HepG2 (cell line): ENCODE data around the gene NPW. TPM values are rescaled to one million over a fixed set of nuclear protein-coding genes. Genes with fewer than 3 reads are reported as not detected.

Experiments used
- AGO2 ChIP-seq: fragments of 200-400 bp; formaldehyde crosslinking; optimal IDR thresholded peaks from 2 replicates; pipeline ENCODE3; 2017; ENCODE audit warnings: mild to moderate bottlenecking, low read depth, low read length, moderate library complexity
- CENPX ChIP-seq: sonication (generic); formaldehyde crosslinking; IDR thresholded peaks from 2 replicates; pipeline ENCODE4 v1.9.0; 2021; ENCODE audit warnings: mild to moderate bottlenecking, missing genetic modification reagents, moderate library complexity
- HNF4A ChIP-seq: sonication (generic); formaldehyde crosslinking; IDR thresholded peaks from 2 replicates; pipeline ENCODE4 v1.4.0; 2020; ENCODE audit warnings: missing genetic modification reagents
- NRL ChIP-seq: sonication (generic); formaldehyde crosslinking; IDR thresholded peaks from 2 replicates; pipeline ENCODE4 v1.5.0; 2020; ENCODE audit warnings: missing genetic modification reagents, mild to moderate bottlenecking, moderate library complexity, borderline replicate concordance
- PCBP1 ChIP-seq: fragments of 200-400 bp; formaldehyde crosslinking; IDR thresholded peaks from 2 replicates; pipeline ENCODE4 v1.6.1; 2017; ENCODE audit warnings: mild to moderate bottlenecking, low read depth, low read length, borderline replicate concordance
- PHF21A ChIP-seq: sonication (generic); formaldehyde crosslinking; IDR thresholded peaks from 2 replicates; pipeline ENCODE4 v1.5.0; 2020; ENCODE audit warnings: mild to moderate bottlenecking, missing genetic modification reagents
- SALL1 ChIP-seq: sonication (generic); formaldehyde crosslinking; IDR thresholded peaks from 2 replicates; pipeline ENCODE4 v1.8.0; 2022; ENCODE audit warnings: mild to moderate bottlenecking, missing genetic modification reagents
- SIN3A ChIP-seq: IDR thresholded peaks from 2 replicates; pipeline ENCODE4 v1.6.1; 2011; ENCODE audit warnings: low read depth, mild to moderate bottlenecking, control low read depth, low read length, borderline replicate concordance
- TBX3 ChIP-seq: fragments of 450-650 bp; IDR thresholded peaks from 2 replicates; pipeline ENCODE4 v1.6.1; 2017; ENCODE audit warnings: antibody characterized with exemption, mild to moderate bottlenecking, inconsistent platforms, borderline replicate concordance
- ZNF263 ChIP-seq: sonication (generic); formaldehyde crosslinking; IDR thresholded peaks from 2 replicates; pipeline ENCODE4 v1.4.0; 2020; ENCODE audit warnings: missing genetic modification reagents
- ZNF430 ChIP-seq: sonication (generic); formaldehyde crosslinking; IDR thresholded peaks from 2 replicates; pipeline ENCODE4 v1.9.0; 2021; ENCODE audit warnings: mild to moderate bottlenecking, missing genetic modification reagents
- ZNF737 ChIP-seq: sonication (generic); formaldehyde crosslinking; IDR thresholded peaks from 2 replicates; pipeline ENCODE4 v1.5.0; 2020; ENCODE audit warnings: missing genetic modification reagents, mild to moderate bottlenecking, borderline replicate concordance
- ZNF761 ChIP-seq: sonication (generic); formaldehyde crosslinking; conservative IDR thresholded peaks from 2 replicates; pipeline ENCODE4 v1.4.0; 2020; ENCODE audit warnings: mild to moderate bottlenecking, missing genetic modification reagents
- polyA plus RNA-seq, 8 experiments: library from polyadenylated mRNA; depleted of rRNA in 3 of 8; stranded (reverse) in 7 of 8; unstranded in 1 of 8; fragments of >200 nt; fragmentation: Illumina TruSeq in 4 of 8; extraction: Trizol in 4 of 8; gene quantifications; 2 replicates each; pipeline versions ENCODE4 v1.2.1 to v1.2.3, GENCODE V29; 2011 to 2016; ENCODE audit warnings: low read depth in 4 of 8, missing spikeins in 1 of 8, mixed read lengths in 1 of 8; ENCODE audit not compliant: insufficient read depth in 1 of 8
- total RNA-seq, 5 experiments: library from RNA; depleted of rRNA; stranded (reverse); fragments of >200 nt; fragmentation: Illumina TruSeq; extraction: Trizol; gene quantifications; 2 replicates each; pipeline ENCODE4 v1.2.3, GENCODE V29; 2016; ENCODE audit warnings: low read depth in 1 of 5
- TF ChIP-seq, protein P1 (sequence below): sonication (generic); formaldehyde crosslinking; IDR thresholded peaks from 2 replicates; pipeline ENCODE4 v1.4.0; 2020; ENCODE audit warnings: missing genetic modification reagents
- TF ChIP-seq, protein P2 (sequence below): sonication (generic); formaldehyde crosslinking; IDR thresholded peaks from 2 replicates; pipeline ENCODE4 v1.5.0; 2020; ENCODE audit warnings: mild to moderate bottlenecking, missing genetic modification reagents, moderate library complexity
- TF ChIP-seq, protein P3 (sequence below): sonication (generic); formaldehyde crosslinking; IDR thresholded peaks from 2 replicates; pipeline ENCODE4 v1.5.0; 2020; ENCODE audit warnings: missing genetic modification reagents
- TF ChIP-seq, protein P4 (sequence below): sonication (generic); formaldehyde crosslinking; IDR thresholded peaks from 2 replicates; pipeline ENCODE4 v1.5.0; 2020; ENCODE audit warnings: mild to moderate bottlenecking, missing genetic modification reagents
- TF ChIP-seq, protein P5 (sequence below): IDR thresholded peaks from 2 replicates; pipeline ENCODE4 v1.6.1; 2016

NPW gene
- total and polyA plus RNA-seq, 2 of the 13 experiments (the other 11 are each of a cell fraction or from before 2014, with no cell fraction given): 0.24 to 0.97 TPM

DNA sequence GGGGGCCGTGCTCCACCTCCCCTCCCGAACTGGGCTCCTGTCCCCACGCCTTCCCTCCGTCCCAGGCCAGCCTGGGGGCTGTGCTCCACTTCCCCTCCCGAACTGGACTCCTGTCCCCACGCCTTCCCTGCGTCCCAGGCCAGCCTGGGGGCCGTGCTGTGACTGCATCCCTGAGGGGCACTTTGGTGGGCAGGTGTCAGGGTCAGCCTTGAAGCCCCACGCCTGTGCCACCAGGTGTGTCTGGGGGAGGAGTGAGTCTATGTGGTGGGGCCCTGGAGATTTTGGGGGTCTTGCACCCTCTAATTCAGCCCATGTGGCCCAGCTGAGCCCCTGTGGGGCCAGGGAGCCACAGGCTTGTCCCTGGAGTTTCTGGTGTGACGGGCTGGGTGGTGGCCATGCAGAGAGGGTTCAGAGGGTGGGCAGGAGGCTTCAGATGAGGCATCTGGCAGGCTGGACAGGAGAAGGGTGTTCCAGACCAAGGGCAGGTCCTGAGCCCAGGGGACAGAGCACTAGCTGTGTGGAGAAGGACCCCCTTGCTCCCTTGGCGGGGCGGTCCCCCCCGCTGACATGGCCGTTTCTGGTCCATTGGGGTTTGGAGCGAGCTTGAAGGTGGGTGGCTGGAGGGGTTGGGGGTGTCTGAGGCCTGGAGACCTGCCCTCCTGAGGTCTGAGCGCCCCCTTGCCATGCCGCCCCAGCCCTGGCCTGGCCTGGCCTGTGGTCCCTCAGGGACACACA, 15.3 kb downstream of the NPW start (continued):
- TF ChIP-seq, protein P1, sequence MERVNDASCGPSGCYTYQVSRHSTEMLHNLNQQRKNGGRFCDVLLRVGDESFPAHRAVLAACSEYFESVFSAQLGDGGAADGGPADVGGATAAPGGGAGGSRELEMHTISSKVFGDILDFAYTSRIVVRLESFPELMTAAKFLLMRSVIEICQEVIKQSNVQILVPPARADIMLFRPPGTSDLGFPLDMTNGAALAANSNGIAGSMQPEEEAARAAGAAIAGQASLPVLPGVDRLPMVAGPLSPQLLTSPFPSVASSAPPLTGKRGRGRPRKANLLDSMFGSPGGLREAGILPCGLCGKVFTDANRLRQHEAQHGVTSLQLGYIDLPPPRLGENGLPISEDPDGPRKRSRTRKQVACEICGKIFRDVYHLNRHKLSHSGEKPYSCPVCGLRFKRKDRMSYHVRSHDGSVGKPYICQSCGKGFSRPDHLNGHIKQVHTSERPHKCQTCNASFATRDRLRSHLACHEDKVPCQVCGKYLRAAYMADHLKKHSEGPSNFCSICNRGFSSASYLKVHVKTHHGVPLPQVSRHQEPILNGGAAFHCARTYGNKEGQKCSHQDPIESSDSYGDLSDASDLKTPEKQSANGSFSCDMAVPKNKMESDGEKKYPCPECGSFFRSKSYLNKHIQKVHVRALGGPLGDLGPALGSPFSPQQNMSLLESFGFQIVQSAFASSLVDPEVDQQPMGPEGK (CRISPR knock-in tag): peak; percentile 96
- TF ChIP-seq SIN3A (no peak), AGO2 (peak; percentile 73), PHF21A (CRISPR knock-in tag) (no peak), ZNF263 (CRISPR knock-in tag) (peak; percentile 86; the same call in 1 of the 2 replicates), ZNF761 (no peak), SALL1 (CRISPR knock-in tag) (peak; percentile 8), CENPX (CRISPR knock-in tag) (no peak), PCBP1 (0 out of 2 replicates have a peak, but pooled peaks have one; percentile 35), ZNF737 (CRISPR knock-in tag) (0 out of 2 replicates have a peak, but pooled peaks have one; percentile 20), NRL (CRISPR knock-in tag) (peak; percentile 5; the same call in 1 of the 2 replicates), ZNF430 (CRISPR knock-in tag) (0 out of 2 replicates have a peak, but pooled peaks have one; percentile 2), TBX3 (no peak), HNF4A (CRISPR knock-in tag) (peak; percentile 49; the same call in 1 of the 2 replicates)
- TF ChIP-seq, protein P2, sequence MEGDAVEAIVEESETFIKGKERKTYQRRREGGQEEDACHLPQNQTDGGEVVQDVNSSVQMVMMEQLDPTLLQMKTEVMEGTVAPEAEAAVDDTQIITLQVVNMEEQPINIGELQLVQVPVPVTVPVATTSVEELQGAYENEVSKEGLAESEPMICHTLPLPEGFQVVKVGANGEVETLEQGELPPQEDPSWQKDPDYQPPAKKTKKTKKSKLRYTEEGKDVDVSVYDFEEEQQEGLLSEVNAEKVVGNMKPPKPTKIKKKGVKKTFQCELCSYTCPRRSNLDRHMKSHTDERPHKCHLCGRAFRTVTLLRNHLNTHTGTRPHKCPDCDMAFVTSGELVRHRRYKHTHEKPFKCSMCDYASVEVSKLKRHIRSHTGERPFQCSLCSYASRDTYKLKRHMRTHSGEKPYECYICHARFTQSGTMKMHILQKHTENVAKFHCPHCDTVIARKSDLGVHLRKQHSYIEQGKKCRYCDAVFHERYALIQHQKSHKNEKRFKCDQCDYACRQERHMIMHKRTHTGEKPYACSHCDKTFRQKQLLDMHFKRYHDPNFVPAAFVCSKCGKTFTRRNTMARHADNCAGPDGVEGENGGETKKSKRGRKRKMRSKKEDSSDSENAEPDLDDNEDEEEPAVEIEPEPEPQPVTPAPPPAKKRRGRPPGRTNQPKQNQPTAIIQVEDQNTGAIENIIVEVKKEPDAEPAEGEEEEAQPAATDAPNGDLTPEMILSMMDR: peak; percentile 44; the same call in 1 of the 2 replicates
- TF ChIP-seq, protein P3, sequence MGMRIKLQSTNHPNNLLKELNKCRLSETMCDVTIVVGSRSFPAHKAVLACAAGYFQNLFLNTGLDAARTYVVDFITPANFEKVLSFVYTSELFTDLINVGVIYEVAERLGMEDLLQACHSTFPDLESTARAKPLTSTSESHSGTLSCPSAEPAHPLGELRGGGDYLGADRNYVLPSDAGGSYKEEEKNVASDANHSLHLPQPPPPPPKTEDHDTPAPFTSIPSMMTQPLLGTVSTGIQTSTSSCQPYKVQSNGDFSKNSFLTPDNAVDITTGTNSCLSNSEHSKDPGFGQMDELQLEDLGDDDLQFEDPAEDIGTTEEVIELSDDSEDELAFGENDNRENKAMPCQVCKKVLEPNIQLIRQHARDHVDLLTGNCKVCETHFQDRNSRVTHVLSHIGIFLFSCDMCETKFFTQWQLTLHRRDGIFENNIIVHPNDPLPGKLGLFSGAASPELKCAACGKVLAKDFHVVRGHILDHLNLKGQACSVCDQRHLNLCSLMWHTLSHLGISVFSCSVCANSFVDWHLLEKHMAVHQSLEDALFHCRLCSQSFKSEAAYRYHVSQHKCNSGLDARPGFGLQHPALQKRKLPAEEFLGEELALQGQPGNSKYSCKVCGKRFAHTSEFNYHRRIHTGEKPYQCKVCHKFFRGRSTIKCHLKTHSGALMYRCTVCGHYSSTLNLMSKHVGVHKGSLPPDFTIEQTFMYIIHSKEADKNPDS (CRISPR knock-in tag): peak; percentile 56; the same call in 1 of the 2 replicates
- TF ChIP-seq, protein P4, sequence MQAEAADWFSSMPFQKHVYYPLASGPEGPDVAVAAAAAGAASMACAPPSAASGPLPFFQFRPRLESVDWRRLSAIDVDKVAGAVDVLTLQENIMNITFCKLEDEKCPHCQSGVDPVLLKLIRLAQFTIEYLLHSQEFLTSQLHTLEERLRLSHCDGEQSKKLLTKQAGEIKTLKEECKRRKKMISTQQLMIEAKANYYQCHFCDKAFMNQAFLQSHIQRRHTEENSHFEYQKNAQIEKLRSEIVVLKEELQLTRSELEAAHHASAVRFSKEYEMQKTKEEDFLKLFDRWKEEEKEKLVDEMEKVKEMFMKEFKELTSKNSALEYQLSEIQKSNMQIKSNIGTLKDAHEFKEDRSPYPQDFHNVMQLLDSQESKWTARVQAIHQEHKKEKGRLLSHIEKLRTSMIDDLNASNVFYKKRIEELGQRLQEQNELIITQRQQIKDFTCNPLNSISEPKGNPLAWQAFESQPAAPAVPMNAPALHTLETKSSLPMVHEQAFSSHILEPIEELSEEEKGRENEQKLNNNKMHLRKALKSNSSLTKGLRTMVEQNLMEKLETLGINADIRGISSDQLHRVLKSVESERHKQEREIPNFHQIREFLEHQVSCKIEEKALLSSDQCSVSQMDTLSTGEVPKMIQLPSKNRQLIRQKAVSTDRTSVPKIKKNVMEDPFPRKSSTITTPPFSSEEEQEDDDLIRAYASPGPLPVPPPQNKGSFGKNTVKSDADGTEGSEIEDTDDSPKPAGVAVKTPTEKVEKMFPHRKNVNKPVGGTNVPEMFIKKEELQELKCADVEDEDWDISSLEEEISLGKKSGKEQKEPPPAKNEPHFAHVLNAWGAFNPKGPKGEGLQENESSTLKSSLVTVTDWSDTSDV (CRISPR knock-in tag): 0 out of 2 replicates have a peak, but pooled peaks have one; percentile 6
- TF ChIP-seq, protein P5, sequence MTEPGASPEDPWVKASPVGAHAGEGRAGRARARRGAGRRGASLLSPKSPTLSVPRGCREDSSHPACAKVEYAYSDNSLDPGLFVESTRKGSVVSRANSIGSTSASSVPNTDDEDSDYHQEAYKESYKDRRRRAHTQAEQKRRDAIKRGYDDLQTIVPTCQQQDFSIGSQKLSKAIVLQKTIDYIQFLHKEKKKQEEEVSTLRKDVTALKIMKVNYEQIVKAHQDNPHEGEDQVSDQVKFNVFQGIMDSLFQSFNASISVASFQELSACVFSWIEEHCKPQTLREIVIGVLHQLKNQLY: no peak
